GM18858 (cell line): Measurements from ENCODE around the gene THADA.

ENCODE experiments used
- ATAC-seq: cut with Tn5 transposase; IDR thresholded peaks from one replicate; pipeline ENCODE4 v1.9.1; 2021; ENCODE audit not compliant: unreplicated experiment

The THADA gene

DNA sequence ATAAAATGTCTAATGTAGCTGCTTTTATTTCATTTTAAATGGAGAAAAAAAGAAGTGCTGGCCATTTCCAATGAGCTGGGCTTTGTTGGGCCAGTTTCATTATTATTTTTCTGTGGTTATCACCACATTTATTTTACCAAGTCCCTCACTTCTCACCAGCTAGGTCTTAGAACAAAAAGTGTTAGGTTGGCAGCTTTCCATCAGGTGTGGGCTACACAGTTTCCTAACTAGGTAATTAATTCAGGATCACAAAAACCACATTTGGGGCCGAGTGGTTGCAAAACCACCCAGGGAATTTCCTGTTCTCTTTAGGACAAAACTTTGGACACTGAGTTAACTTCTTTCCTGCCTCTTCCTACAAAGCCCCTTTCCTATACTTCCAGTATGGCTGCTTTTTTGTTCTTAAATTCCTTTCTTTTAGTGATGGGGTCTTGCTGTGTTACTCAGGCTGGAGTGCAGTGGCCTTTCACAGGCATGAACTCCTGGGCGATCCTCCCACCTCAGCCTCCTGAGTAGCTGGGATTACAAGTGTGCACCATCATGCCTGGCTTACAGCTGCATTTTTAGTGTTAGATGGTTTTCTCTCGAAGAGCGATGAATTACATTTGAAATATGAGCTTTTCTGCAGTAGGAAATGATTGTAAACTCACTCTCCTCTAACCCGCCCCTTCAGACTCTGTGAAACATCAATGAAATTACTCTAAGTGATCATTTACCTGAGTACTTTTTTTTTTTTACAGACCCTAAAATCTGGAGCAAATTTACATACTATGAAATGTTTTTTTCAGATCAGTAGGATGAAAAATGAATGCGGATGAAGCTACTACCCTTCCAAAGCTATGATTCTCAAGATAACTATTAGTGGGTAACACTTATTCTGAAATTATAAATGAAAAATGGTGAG is 366.8 kb downstream of the THADA start:
- no peak for ATAC-seq

DNA sequence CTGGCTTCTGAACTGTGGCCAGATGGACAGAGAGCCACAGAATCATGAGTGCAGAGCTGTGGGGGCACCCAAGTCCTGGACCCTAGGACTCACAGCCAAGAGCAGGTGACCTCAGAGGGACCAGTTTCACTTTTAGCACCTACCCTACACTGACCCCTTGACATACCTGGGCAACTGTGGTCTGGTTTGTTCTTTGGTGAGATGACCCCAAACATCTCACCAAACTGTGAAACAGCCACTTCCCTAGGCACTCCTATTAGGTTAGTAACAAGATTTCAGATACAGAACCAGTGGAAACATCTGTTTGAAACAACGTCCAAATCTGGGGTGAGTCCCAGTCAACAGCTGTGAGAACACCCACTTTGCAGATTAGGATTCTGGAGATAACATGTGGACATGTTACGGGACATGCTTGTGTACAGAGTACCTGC is 367.5 kb downstream of the THADA start:
- no peak for ATAC-seq

DNA sequence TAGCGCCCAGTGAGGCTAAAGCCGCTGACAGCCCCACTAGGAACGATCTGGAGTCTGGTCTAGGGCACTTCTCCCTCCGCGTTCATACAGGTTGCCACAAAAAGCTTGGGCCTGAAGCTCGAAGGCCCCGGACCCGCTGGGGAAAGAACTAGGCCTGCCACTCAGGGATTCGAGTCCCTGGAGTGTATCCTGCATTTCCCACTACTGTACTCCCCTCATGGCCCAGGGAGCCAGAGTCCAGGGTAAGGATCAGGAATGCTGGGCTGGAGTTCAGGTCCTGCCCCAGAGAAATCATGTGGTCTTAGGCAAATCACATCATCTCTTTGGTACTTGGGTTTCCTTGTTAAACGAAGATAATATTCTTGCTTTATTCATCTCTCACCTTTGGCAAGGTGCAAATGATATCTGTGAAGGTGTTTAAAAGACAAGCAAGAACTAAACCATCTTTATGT is 368.0 kb downstream of the THADA start:
- no peak for ATAC-seq

DNA sequence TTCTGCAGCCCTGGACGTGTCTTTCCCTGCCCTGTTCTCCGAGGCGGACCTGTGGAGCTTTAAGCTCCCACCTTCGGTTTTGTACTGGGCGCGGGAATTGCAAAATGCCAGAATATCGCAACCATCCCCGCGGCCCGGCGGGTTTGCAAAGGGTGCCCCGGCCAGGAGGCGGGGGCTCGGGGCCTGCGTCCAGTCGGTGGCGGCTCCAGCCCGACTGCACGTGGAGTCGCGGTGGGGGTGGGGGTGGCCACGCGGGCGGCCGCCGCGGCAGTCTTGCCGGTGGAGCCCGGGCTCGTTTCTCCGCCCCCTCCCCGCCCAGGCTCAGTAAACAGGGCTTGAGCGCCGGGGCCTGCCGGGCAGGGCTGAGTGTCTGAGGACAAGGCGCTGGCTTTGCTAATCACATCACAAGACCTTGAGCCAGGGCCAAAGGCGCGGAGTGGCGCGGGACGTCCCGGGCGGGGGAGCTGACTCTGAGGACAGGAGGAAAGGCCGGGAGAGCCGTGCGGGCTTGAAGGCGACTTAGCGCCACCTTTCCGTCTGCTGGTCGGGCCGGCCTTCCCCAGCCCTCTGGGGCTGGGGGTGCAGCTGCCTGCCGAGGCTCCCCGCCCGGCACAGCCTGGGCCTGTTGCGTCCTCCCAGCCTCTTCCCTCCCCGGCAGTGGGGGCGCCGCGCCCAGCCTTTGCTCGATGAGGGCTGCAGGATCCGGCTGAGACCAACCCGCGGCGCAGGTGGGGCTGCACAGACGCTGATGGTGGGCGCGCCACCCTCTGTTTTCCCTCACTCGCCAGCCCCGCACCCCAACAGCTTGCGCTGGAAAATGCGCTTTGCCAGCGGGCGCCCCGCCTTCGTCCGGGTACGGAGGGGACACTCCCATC is 368.6 kb downstream of the THADA start:
- no peak for ATAC-seq

DNA sequence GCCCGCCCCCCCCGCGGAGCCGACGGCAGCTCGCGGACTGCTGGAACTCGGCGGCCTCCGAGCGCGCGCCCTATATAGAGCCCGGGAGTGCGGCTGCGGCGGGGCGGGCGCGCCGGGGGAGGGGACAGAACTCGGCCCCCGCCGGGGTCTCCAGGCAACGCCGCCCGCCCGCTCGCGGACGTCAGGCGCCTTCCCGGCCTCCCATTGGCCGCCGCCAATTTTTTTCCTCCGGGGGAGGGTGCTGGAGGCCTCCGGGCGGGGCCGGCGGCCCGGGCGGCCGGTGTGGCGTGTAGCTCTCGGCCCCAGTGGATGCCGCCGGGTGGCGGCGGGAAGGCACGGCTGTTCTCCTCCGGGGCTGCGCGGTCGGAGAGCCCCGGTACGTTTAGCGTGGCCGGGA is 369.3 kb downstream of the THADA start, which contains the start of gene ZFP36L2:
TSS of gene ZFP36L2 (minus strand) at position 49 of the 397 bp plus-strand sequence. CDS start 291 bp downstream, outside the sequence.
- peak; percentile 46 for ATAC-seq

DNA sequence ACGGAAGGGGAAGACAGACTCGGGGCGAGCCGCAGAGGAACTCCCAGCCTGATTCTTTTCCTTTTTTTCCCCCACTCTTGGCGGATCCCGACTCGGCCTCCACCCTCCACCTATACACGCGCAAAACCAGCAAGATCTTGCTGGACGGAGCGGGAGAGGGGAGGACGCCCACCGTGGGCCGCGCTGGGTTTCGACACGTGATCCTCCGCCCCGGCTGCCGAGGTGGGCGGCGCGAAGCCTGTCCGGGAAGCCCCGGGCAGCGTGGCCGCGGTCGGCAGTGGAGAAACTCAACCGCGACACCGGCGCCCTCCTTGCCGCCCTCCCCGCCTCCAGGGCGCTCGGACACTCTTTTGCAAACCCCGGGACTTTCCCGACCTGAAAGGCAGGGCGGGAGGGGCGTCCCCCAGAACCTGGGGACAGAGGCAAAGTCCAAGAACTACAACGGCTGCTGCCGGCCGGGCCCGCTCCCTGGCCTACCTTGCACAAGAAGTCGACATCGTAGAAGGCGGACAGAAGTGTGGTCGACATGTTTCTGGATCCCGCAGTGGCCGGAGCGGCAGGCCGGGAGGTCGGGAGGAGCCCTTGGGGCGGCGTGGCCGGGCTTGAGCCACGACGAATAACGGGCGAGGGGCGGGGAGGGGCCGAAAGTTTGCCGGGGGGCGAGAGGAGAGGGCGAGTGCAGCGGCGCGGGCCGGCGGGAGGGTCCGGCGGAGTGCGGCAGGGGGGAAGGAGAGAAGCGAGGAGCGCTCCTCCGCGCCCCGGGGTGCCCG is 369.9 kb downstream of the THADA start:
- peak; percentile 27 for ATAC-seq

DNA sequence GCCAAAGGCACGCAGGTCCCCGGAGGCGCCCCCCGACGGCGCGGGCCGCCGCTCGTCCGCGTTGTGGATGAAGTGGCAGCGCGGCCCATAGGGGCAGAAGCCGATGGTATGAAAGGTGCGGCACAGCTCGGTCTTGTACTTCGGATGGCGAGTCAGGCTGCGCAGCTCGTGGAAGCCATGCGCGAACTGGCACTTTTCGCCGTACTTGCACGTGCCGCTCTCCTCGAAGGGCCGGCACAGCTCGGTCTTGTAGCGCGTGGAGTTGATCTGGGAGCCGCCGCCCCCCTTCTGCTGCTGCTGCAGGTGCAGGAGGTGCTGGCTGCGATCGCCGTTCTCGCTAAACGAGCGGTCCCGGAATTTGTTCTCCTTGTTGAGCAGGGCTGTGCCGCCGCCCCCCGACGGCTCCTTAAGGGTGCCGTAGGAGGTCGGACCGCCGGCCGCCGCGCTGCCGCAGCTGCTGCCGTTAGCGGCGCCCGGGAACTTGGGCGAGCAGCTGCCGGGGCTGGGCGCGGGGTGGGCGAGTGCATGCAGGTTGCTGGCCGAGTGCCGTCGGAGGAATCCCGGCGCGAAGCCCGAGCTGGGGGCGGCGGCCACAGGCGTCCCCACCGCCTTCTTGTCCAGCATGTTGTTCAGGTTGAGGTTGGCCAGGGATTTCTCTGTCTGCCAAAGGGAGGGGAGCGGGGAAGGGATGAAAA is 370.6 kb downstream of the THADA start:
- no peak for ATAC-seq

DNA sequence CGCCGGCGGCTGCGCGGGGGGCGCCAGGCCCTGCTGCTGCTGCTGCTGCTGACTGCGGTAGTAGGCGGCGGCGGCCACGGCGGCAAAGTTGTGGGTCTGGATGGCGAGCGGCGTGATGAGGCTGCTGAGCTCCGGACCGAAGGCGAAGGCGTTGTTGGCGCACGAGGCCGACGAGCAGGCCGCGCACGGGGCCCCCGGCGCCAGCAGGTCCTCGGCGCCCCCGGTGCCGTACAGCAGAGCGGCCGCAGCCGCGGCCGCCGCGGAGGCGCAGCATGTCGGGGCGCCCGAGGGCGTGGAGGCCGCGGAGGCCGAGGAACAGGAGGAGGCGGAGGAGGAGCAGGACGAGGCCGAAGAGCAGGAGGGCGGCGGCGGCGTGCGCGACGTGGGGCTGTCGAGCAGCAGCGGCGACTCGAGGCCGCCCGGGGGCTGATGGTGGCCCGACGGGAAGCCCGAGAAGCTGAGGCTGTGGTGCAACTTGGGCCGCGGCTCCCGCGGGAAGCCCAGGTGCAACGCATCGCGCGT is 371.2 kb downstream of the THADA start:
- ATAC-seq = no peak

DNA sequence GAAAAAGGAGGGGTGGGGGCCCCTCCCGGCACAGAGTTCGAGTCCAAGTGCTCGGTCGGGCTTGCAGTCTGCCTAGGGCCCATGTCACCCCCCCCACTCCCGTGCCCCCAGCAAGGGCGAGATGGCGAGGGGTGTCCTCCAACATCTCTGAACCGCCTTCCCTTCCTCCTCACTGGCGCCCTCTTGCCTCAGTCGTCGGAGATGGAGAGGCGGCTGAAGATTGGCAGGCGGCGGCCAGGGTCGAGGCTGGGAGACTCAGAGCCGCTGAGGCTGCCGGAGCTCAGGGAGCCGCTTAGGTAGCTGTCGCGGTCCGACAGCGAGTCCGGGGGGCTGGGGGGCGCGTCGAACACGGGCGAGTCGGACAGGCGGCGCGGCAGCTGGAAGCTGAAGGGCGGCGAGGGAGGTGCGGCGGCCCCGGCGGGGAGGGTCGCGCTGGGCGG is 371.7 kb downstream of the THADA start:
- ATAC-seq = no peak

DNA sequence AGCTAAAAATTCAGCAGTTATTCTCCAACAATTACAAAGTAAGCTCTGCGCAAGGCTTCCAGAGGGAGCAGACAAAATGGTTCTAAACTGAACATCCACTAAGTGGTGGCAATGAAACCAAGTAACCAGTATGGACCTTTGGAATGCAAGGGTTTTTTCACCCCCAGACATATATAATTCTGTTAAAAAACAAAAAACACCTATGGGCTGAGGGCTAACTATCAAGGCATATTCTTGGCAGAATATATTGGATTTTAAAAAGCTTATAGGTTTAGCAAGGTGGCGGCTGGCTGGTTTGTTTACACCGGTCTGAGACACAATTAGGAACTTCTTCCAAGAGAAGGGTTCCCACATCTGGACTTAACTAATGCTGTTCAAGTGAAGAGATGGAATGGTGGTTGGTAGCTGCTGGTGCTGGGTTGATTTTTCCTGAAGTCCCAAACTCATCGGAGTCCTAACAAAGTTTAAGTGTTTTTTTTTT is 372.3 kb downstream of the THADA start:
- no peak for ATAC-seq

DNA sequence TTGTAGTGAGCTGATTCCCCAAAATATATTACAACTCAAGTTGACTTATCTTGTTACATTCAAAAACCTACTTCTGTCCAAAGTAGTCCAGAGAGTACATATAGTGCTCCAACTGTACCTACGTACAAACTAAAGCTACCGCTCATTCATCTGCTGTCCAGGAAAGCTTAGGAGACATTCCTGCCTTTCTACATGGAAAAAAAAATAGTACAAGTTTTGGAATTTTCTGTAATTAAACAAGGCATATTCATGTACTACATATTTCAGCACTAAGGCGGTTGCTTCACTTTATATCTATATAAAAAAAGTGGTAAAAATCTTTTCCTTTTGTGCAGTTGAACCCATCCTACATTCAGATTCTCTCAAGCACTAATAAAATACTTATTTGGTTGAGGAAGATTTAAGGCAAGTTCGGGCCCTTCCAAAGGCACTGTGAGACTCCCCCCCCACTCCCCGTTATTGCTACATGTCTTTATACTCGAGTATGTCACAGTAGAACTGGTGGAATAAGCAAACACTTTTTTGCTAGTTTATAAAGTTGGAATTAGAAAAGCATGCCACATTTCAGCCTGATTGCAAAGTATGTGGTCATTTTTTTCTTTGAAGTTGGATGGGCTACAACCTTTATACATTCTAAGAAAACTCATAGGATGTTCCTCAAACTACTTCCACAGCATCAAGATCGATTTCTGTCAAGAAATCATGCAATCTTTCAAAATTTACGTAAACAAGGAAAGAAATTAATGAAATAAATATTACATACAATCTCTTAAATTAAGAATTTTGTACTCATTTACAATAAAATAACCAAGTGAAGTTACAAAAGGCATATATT is 373.1 kb downstream of the THADA start:
- ATAC-seq = no peak

DNA sequence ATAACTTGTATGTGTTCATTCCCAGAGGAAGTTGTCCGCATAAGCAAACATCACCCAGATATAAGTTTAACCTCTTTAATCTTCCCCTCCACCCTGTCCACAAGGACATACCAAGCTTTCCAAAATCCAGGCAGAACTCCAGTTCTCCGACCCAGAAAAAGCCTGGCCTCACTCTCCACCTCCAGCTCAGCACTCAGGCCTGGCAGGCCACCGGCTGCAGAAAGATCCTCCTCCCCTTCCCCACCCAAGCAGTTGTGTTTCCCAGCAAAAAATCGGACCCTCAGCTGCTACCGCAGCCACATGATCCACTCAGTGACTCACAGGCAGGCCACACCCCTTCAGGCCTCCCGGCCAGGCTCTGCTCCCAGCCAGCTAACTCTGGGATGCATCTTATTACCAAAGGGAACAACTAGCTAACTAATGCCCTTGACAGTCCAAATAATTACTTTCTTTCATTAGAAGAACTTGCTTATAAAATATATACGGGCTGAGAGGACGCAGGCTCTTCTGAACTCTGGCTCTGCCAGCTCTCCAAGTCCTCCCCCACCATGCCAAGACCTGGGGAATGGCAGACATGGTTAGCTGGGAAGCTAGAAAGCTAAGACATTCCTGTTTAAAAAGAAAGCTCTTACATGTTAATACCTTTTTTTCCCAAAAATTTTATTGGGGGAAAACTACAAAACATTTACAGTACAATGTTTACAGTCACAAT is 373.9 kb downstream of the THADA start:
- ATAC-seq = no peak

DNA sequence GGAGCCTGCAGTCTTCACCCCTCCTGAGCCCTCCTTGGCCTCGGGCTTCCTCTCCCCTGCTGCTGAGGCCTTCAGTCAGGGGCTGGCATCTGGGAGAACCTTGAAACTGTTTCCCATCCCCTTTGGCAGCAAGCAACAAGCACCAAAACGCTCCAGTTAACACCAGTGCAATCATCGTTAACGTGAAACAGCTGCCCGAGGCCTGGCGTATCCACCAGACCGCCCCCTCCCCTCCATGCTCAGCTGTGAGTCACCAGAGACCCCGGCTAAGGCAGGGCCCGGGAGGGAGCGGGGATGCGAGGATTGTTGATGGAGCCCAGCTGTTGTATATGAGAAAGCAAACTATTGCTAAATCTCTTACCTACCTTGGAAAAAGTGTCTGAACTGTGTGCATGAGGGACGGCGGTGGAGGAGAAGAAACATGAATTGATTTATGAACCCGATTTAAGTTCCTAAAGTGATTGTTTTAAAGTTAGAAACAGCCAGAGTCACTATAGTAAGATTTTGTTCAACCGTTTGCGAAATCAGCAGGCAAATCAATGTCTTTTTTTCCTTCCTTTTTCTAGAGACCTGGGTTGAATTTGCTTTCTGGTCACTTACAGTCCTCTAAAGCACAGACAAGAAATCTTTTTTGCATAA is 374.6 kb downstream of the THADA start:
- no peak for ATAC-seq

DNA sequence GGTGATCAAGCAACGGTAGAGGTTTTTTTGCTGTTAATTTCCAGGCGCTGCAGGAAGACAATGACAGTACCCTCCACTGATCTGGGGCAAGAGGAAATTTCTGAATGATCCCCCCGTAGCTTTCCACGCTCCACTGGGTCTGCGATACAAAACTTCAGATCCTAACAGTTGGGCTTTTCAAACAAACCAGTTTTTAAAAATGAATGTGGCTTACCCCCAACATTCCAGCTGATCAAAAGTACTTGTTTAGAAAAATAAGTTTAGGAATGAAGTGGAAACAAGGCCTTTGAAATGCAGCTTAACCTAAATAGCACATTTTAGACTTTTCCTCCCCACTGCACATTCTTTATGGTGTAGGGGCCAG is 375.1 kb downstream of the THADA start:
- no peak for ATAC-seq

DNA sequence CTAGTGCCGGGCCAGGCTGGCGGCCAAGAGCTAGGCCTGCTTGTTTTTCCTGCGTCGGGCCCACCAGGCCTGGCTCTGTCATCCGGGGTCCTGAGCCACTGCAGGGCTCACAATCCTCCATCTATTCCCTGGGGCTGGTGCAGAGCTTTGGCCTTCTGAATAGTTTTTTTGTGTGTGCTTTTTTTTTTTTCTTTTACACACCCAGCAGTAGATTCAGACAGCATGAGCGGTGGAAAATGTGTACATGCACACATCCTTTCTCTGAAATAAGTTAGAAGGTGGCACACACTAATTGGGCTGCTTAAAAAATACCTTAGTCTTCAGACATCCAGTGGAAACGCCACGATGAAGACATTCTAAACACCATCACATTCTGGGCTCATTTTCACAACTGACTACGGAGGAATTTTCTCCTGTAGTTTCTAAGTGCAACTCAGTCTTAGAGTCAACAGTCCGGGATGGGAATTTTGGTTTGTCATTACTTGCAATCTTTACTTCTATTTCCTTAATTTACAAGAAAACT is 375.5 kb downstream of the THADA start:
- ATAC-seq = no peak

DNA sequence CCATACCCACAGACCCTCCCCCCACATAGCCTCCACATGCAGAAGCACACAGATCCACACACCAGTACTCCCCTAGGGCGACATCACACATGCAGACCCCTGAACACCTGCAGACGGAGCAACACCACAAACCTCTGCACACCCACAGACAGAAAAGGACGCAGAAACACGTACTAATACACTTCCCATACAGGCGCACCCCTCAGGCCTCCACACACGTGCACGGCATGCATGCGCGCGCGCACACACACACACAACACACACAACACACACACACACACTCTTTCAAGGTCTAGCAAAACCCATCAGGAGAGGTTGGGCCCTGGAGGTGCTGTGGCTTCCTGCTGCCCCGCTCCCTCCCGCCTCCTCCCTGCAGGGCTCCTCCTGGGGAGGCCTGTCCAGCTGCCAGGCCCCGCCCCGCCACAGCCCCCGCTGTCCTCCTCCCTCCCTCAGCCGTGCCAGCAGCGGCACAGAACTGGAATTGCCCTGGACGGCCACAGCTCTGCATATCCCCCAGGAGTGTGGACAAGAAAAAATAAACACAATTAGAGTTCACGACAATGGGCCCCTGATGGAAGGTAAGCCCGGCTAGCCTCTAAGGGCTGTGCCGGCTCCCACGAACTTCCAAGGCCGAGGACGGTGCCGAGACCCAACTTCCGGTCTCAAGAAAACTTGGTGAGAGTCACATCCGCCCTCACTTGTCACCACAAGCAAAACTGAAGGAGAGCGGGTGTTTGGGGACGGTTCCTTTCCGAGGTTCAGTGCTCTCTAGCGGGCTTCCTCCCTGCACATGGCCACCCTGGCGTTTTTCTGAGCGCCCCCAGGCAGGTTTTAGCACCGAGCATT is 376.2 kb downstream of the THADA start:
- ATAC-seq = peak; percentile 39
